HFFc6 (cell line): Measurements from ENCODE around the gene LFNG. TPM values are rescaled to one million over a fixed set of nuclear protein-coding genes. Genes with fewer than 3 reads are reported as not detected.

ENCODE experiments used
- DNase-seq: peaks from one replicate; pipeline ENCODE4 v3.0.0-alpha.2; 2018
- H3K27ac Mint-ChIP-seq: 2 replicates; pipeline ENCODE4 v1.8.0; 2020; ENCODE audit warnings: mild to moderate bottlenecking, mixed read lengths
- H3K27me3 Mint-ChIP-seq: 2 replicates; pipeline ENCODE4 v1.8.0; 2021; ENCODE audit warnings: mild to moderate bottlenecking, moderate library complexity, mixed read lengths; ENCODE audit not compliant: insufficient read depth
- H3K36me3 Mint-ChIP-seq: 2 replicates; pipeline ENCODE4 v1.8.0; 2021; ENCODE audit warnings: low read depth, mixed read lengths
- H3K4me1 Mint-ChIP-seq: 2 replicates; pipeline ENCODE4 v1.8.0; 2020; ENCODE audit warnings: low read depth, mixed read lengths
- H3K4me3 Mint-ChIP-seq: 2 replicates; pipeline ENCODE4 v1.8.0; 2020; ENCODE audit warnings: mild to moderate bottlenecking, moderate library complexity, mixed read lengths
- H3K9me3 Mint-ChIP-seq: 2 replicates; pipeline ENCODE4 v1.8.0; 2020; ENCODE audit warnings: mild to moderate bottlenecking, mixed read lengths
- CTCF ChIP-seq: fragments of 200-600 bp; sonication (generic); IDR thresholded peaks from 2 replicates; pipeline ENCODE4 v1.5.0; 2021; ENCODE audit warnings: antibody characterized with exemption, mild to moderate bottlenecking
- total RNA-seq, 6 experiments: library from RNA; stranded (reverse); fragmentation: NEBNext Ultra II Directional; extraction: Animal tissue kit (Norgen Biotek cat#: 25700); gene quantifications; 2 replicates in 1 of 6; 3 replicates in 5 of 6; pipeline ENCODE4 v1.2.3, GENCODE V29; 2021

The LFNG gene
- total RNA-seq, 6 experiments from 2014 or later, result 8.6 to 11.7 (median 9.6) TPM

GRCh38 chr7:2480070-2480408, 39.5 kb upstream of the LFNG start:
- H3K27me3 Mint-ChIP-seq, result peaks cover 10% of the 10 kb centered on the region
- TF ChIP-seq CTCF, result no peak
- H3K36me3 Mint-ChIP-seq, result no peaks in the 10 kb centered on the region
- peaks cover 9% of the 10 kb centered on the region for H3K9me3 Mint-ChIP-seq
- no peak overlapping the region for H3K4me3 Mint-ChIP-seq
- H3K27ac Mint-ChIP-seq, result no peak overlapping the region
- peaks cover 8% of the 10 kb centered on the region for H3K4me1 Mint-ChIP-seq
- no peak for DNase-seq

GRCh38 chr7:2481195-2481594, 38.4 kb upstream of the LFNG start:
- peaks cover 10% of the 10 kb centered on the region for H3K27me3 Mint-ChIP-seq
- no peak overlapping the region for H3K27ac Mint-ChIP-seq
- no peak for DNase-seq
- no peak overlapping the region for H3K4me3 Mint-ChIP-seq
- peaks cover 8% of the 10 kb centered on the region for H3K4me1 Mint-ChIP-seq
- no peak for TF ChIP-seq CTCF
- H3K9me3 Mint-ChIP-seq, result peaks cover 9% of the 10 kb centered on the region
- H3K36me3 Mint-ChIP-seq, result no peaks in the 10 kb centered on the region

- peaks cover 9% of the 10 kb centered on the region for H3K9me3 Mint-ChIP-seq
- H3K27ac Mint-ChIP-seq, result no peak overlapping the region
- H3K4me3 Mint-ChIP-seq, result no peak overlapping the region
- no peaks in the 10 kb centered on the region for H3K36me3 Mint-ChIP-seq
- peaks cover 8% of the 10 kb centered on the region for H3K4me1 Mint-ChIP-seq
- no peak for DNase-seq
- H3K27me3 Mint-ChIP-seq, result peaks cover 12% of the 10 kb centered on the region
- TF ChIP-seq CTCF, result peak; percentile 29; the same call in 1 of the 2 replicates
Observed at GRCh38 chr7:2482725-2483451, 36.7 kb upstream of the LFNG start.

GRCh38 chr7:2483494-2483893, 36.1 kb upstream of the LFNG start:
- no peak overlapping the region for H3K27ac Mint-ChIP-seq
- H3K27me3 Mint-ChIP-seq, result peaks cover 14% of the 10 kb centered on the region
- no peak overlapping the region for H3K4me3 Mint-ChIP-seq
- no peak for TF ChIP-seq CTCF
- H3K9me3 Mint-ChIP-seq, result peaks cover 9% of the 10 kb centered on the region
- no peaks in the 10 kb centered on the region for H3K36me3 Mint-ChIP-seq
- H3K4me1 Mint-ChIP-seq, result peaks cover 9% of the 10 kb centered on the region
- DNase-seq, result no peak

- no peak for TF ChIP-seq CTCF
- H3K9me3 Mint-ChIP-seq, result peaks cover 9% of the 10 kb centered on the region
Observed at GRCh38 chr7:2484868-2485267, 34.7 kb upstream of the LFNG start.

More at GRCh38 chr7:2484868-2485267, 34.7 kb upstream of the LFNG start:
- Mint-ChIP-seq H3K27ac (no peak overlapping the region), H3K36me3 (no peaks in the 10 kb centered on the region), H3K27me3 (peaks cover 6% of the 10 kb centered on the region), H3K4me1 (peaks cover 5% of the 10 kb centered on the region; the same call in 1 of the 2 replicates), H3K4me3 (no peak overlapping the region)
- no peak for DNase-seq
